Fibroblast of skin of left quadriceps (primary cell): ENCODE results near the gene CD244.

Source experiments
- DNase-seq, 2 experiments: peaks; one replicate each; pipeline ENCODE4 v3.0.0-alpha.2; 2013; ENCODE audit warnings: low read depth in 2 of 2

The CD244 gene

GRCh38 chr1:160846281-160846680, 16.4 kb downstream of the CD244 start:
- no peak for DNase-seq

- DNase-seq = no peak
These were observed 18.0 kb downstream of the CD244 start for GRCh38 chr1:160844447-160845232.

- DNase-seq = no peak
These were observed 21.6 kb downstream of the CD244 start for GRCh38 chr1:160841079-160841478.

GRCh38 chr1:160839746-160840145, 22.9 kb downstream of the CD244 start:
- DNase-seq = no peak

GRCh38 chr1:160838888-160839287, 23.8 kb downstream of the CD244 start:
- no peak for DNase-seq

- no peak for DNase-seq
These were observed 25.0 kb downstream of the CD244 start for GRCh38 chr1:160837558-160838205.

GRCh38 chr1:160836981-160837557, 25.6 kb downstream of the CD244 start:
- DNase-seq = no peak

GRCh38 chr1:160836561-160836960, 26.1 kb downstream of the CD244 start:
- no peak for DNase-seq

- no peak for DNase-seq
These were observed 26.9 kb downstream of the CD244 start for GRCh38 chr1:160835751-160836150.

- DNase-seq = no peak
These were observed 27.6 kb downstream of the CD244 start for GRCh38 chr1:160834945-160835565.

GRCh38 chr1:160830321-160831153, 32.1 kb downstream of the CD244 start:
- DNase-seq = no peak

GRCh38 chr1:160829766-160830165, 32.9 kb downstream of the CD244 start:
- DNase-seq = no peak

- no peak for DNase-seq
These were observed 35.3 kb downstream of the CD244 start for GRCh38 chr1:160827418-160827817.

- DNase-seq = no peak
These were observed 36.1 kb downstream of the CD244 start for GRCh38 chr1:160826546-160826945.

- no peak for DNase-seq
These were observed 39.4 kb downstream of the CD244 start for GRCh38 chr1:160823296-160823695.

- DNase-seq = no peak
These were observed 41.1 kb downstream of the CD244 start for GRCh38 chr1:160821627-160822026.

GRCh38 chr1:160819186-160819585, 43.5 kb downstream of the CD244 start:
- no peak for DNase-seq

GRCh38 chr1:160818207-160818937, 44.3 kb downstream of the CD244 start:
- DNase-seq = no peak

- DNase-seq = no peak
These were observed 47.8 kb downstream of the CD244 start for GRCh38 chr1:160814856-160815255.

GRCh38 chr1:160814316-160814715, 48.4 kb downstream of the CD244 start:
- no peak for DNase-seq

GRCh38 chr1:160813215-160813614, 49.5 kb downstream of the CD244 start:
- DNase-seq = no peak
